ENCODE data around the gene MYL6B. TPM values are rescaled to one million over a fixed set of nuclear protein-coding genes. Genes with fewer than 3 reads are reported as not detected.

The MYL6B gene
- total and polyA plus RNA-seq, 2 experiments from 2014 or later: 96.9 to 164 TPM

GRCh38 chr12:56104815-56105608 lies 47.4 kb upstream of the MYL6B start:
- Mint-ChIP-seq H3K4me1 (peaks cover 21% of the 10 kb centered on the region), H3K27ac (peak overlapping the region; percentile 98), H3K27me3 (ENCODE audit: insufficient read depth, low read depth, poor library complexity) (peaks cover 13% of the 10 kb centered on the region), H3K4me3 (peak overlapping the region; percentile 96), H3K36me3 (ENCODE audit: low read depth) (peaks cover 79% of the 10 kb centered on the region), H3K9me3 (no peaks in the 10 kb centered on the region)
- Histone ChIP-seq H3K4me1 (ENCODE audit: insufficient read depth) (peaks cover 22% of the 10 kb centered on the region), H3K27ac (ENCODE audit: low read depth) (peak overlapping the region; percentile 93), H3K4me3 (peak overlapping the region; percentile 99), H4K20me1 (replicated peaks; ENCODE audit: insufficient read depth) (peaks cover 21% of the 10 kb centered on the region), H3K9me2 (ENCODE audit: insufficient read depth) (no peaks in the 10 kb centered on the region), H3K79me2 (replicated peaks; ENCODE audit: insufficient read depth) (peaks cover 36% of the 10 kb centered on the region), H3F3A (replicated peaks; ENCODE audit: low read depth) (peaks cover 52% of the 10 kb centered on the region), H3K36me3 (ENCODE audit: insufficient read depth) (peaks cover 42% of the 10 kb centered on the region), H2AFZ (peak overlapping the region; percentile 91), H3K4me2 (peak overlapping the region; percentile 100), H3K27me3 (ENCODE audit: insufficient read depth) (no peaks in the 10 kb centered on the region)
- TF ChIP-seq STAT1 (IDR thresholded peaks at IDR 0.05; ENCODE audit: unreplicated experiment) (no peak), REST (IDR thresholded peaks at IDR 0.05; ENCODE audit: unreplicated experiment) (no peak), JUNB (IDR thresholded peaks at IDR 0.05; ENCODE audit: unreplicated experiment) (no peak), ZNF331 (CRISPR knock-in tag; IDR thresholded peaks at IDR 0.05; ENCODE audit: low read depth) (no peak), EZH2phosphoT487 (IDR thresholded peaks at IDR 0.05; ENCODE audit: unreplicated experiment) (no peak), ZNF114 (CRISPR knock-in tag; IDR thresholded peaks at IDR 0.05) (no peak), POLR2AphosphoS5 (IDR thresholded peaks at IDR 0.05; ENCODE audit: low read depth) (no peak), CREB1 (CRISPR knock-in tag; IDR thresholded peaks at IDR 0.05; ENCODE audit: low read depth) (no peak)
- TF ChIP-seq, protein P1, sequence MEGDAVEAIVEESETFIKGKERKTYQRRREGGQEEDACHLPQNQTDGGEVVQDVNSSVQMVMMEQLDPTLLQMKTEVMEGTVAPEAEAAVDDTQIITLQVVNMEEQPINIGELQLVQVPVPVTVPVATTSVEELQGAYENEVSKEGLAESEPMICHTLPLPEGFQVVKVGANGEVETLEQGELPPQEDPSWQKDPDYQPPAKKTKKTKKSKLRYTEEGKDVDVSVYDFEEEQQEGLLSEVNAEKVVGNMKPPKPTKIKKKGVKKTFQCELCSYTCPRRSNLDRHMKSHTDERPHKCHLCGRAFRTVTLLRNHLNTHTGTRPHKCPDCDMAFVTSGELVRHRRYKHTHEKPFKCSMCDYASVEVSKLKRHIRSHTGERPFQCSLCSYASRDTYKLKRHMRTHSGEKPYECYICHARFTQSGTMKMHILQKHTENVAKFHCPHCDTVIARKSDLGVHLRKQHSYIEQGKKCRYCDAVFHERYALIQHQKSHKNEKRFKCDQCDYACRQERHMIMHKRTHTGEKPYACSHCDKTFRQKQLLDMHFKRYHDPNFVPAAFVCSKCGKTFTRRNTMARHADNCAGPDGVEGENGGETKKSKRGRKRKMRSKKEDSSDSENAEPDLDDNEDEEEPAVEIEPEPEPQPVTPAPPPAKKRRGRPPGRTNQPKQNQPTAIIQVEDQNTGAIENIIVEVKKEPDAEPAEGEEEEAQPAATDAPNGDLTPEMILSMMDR (conservative IDR thresholded peaks at IDR 0.05; ENCODE audit: low read depth in 2 of 2): no peak
- ATAC-seq (peak; percentile 35), DNase-seq (ENCODE audit: low spot score) (peak; percentile 39)

DNA sequence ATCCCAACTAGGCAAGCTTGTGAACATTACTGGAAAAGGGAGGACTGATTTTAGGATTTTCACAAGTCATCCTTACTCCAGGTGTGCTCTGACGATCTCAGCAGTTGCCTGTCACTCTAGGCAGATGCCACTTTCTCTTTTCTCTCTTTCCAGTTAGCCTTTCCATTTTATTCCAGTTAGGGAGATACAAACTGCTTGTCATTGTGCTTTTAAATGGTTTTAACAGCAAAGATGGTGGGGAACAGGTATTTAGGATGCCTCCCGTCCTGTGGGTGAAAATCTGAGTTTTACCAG lies 46.8 kb upstream of the MYL6B start:
- peaks cover 42% of the 10 kb centered on the region for H3K36me3 ChIP-seq (ENCODE audit: insufficient read depth)
- Mint-ChIP-seq H3K36me3 (ENCODE audit: low read depth) (peaks cover 79% of the 10 kb centered on the region), H3K27me3 (ENCODE audit: insufficient read depth, low read depth, poor library complexity) (peaks cover 13% of the 10 kb centered on the region)
- TF ChIP-seq JUNB (IDR thresholded peaks at IDR 0.05; ENCODE audit: unreplicated experiment) (no peak), CREB1 (CRISPR knock-in tag; IDR thresholded peaks at IDR 0.05; ENCODE audit: low read depth) (no peak), ZNF331 (CRISPR knock-in tag; IDR thresholded peaks at IDR 0.05; ENCODE audit: low read depth) (no peak), REST (IDR thresholded peaks at IDR 0.05; ENCODE audit: unreplicated experiment) (no peak), ETS1 (IDR thresholded peaks at IDR 0.05) (no peak)
- TF ChIP-seq, protein P1 (conservative IDR thresholded peaks at IDR 0.05; ENCODE audit: low read depth in 2 of 2): no peak

More for the DNA sequence above, 46.8 kb upstream of the MYL6B start:
- peak overlapping the region; percentile 99 for H3K4me3 ChIP-seq
- no peaks in the 10 kb centered on the region for H3K27me3 ChIP-seq (ENCODE audit: insufficient read depth)
- peaks cover 21% of the 10 kb centered on the region for H3K4me1 Mint-ChIP-seq
- H2AFZ ChIP-seq: no peak overlapping the region
- H4K20me1 ChIP-seq (replicated peaks; ENCODE audit: insufficient read depth): peaks cover 24% of the 10 kb centered on the region
- H3K27ac ChIP-seq (ENCODE audit: low read depth): 0 out of 2 replicates have a peak overlapping the region, but pooled peaks have one; percentile 65
- no peak for DNase-seq (ENCODE audit: low spot score)
- peaks cover 55% of the 10 kb centered on the region for H3F3A ChIP-seq (replicated peaks; ENCODE audit: low read depth)
- H3K4me3 Mint-ChIP-seq: peak overlapping the region; percentile 96
- no peaks in the 10 kb centered on the region for H3K9me2 ChIP-seq (ENCODE audit: insufficient read depth)
- peak overlapping the region; percentile 98 for H3K27ac Mint-ChIP-seq
- peak overlapping the region; percentile 100 for H3K4me2 ChIP-seq
- H3K4me1 ChIP-seq (ENCODE audit: insufficient read depth): peaks cover 22% of the 10 kb centered on the region
- no peaks in the 10 kb centered on the region for H3K9me3 Mint-ChIP-seq
- ATAC-seq: no peak
- H3K79me2 ChIP-seq (replicated peaks; ENCODE audit: insufficient read depth): peaks cover 36% of the 10 kb centered on the region

All from GM23338 (cell line).